Ishikawa (cell line): ENCODE results near the gene ERCC3.

Experiments
- CEBPB ChIP-seq: IDR thresholded peaks from 2 replicates; pipeline ENCODE4 v1.6.1; 2012
- CREB1 ChIP-seq: IDR thresholded peaks from 2 replicates; pipeline ENCODE4 v1.6.1; 2012; ENCODE audit warnings: low read depth
- EGR1 ChIP-seq: IDR thresholded peaks from 2 replicates; pipeline ENCODE4 v1.6.1; 2012
- EP300 ChIP-seq: IDR thresholded peaks from 2 replicates; pipeline ENCODE4 v1.6.1; 2012; ENCODE audit warnings: borderline replicate concordance
- FOXM1 ChIP-seq: IDR thresholded peaks from 2 replicates; pipeline ENCODE4 v1.6.1; 2012; ENCODE audit warnings: low read depth, borderline replicate concordance
- NFIC ChIP-seq: IDR thresholded peaks from 2 replicates; pipeline ENCODE4 v1.6.1; 2012
- RAD21 ChIP-seq: IDR thresholded peaks from 2 replicates; pipeline ENCODE4 v1.6.1; 2012; ENCODE audit warnings: low read depth
- TAF1 ChIP-seq: IDR thresholded peaks from 2 replicates; pipeline ENCODE4 v1.6.1; 2012; ENCODE audit warnings: low read depth, mild to moderate bottlenecking
- TCF12 ChIP-seq: IDR thresholded peaks from 2 replicates; pipeline ENCODE4 v1.6.1; 2012; ENCODE audit warnings: low read depth
- TEAD4 ChIP-seq: IDR thresholded peaks from 2 replicates; pipeline ENCODE4 v1.6.1; 2012
- YY1 ChIP-seq: IDR thresholded peaks from 2 replicates; pipeline ENCODE4 v1.6.1; 2012; ENCODE audit warnings: low read depth
- ZBTB7A ChIP-seq: IDR thresholded peaks from 2 replicates; pipeline ENCODE4 v1.6.1; 2012; ENCODE audit warnings: low read depth
- TF ChIP-seq, protein P1 (sequence below): IDR thresholded peaks from 2 replicates; pipeline ENCODE4 v1.6.1; 2012; ENCODE audit warnings: low read depth, mild to moderate bottlenecking
- TF ChIP-seq, protein P2 (sequence below): IDR thresholded peaks from 2 replicates; pipeline ENCODE4 v1.6.1; 2012
- TF ChIP-seq, protein P3 (sequence below): IDR thresholded peaks from 2 replicates; pipeline ENCODE4 v1.6.1; 2012

Gene ERCC3

DNA sequence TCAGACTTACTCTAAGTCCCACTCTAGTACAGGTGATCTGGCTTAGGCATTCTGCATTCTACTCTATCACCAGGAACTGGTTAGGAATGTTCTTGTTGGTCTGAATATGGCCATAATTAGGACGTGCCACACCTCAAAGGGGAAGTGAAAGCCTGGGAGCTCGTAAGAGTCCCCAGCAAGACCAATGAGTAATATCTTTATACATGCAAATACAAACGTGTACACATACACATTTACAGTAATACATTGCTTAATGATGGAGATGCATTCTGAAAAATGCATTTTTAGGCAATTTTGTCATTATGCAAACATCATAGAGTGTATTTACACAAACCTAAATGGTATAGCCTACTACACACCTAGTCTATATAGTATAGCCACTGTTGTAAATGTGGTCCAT lies 19.5 kb upstream of the ERCC3 start:
- no peak for TF ChIP-seq EP300
- TF ChIP-seq, protein P1, sequence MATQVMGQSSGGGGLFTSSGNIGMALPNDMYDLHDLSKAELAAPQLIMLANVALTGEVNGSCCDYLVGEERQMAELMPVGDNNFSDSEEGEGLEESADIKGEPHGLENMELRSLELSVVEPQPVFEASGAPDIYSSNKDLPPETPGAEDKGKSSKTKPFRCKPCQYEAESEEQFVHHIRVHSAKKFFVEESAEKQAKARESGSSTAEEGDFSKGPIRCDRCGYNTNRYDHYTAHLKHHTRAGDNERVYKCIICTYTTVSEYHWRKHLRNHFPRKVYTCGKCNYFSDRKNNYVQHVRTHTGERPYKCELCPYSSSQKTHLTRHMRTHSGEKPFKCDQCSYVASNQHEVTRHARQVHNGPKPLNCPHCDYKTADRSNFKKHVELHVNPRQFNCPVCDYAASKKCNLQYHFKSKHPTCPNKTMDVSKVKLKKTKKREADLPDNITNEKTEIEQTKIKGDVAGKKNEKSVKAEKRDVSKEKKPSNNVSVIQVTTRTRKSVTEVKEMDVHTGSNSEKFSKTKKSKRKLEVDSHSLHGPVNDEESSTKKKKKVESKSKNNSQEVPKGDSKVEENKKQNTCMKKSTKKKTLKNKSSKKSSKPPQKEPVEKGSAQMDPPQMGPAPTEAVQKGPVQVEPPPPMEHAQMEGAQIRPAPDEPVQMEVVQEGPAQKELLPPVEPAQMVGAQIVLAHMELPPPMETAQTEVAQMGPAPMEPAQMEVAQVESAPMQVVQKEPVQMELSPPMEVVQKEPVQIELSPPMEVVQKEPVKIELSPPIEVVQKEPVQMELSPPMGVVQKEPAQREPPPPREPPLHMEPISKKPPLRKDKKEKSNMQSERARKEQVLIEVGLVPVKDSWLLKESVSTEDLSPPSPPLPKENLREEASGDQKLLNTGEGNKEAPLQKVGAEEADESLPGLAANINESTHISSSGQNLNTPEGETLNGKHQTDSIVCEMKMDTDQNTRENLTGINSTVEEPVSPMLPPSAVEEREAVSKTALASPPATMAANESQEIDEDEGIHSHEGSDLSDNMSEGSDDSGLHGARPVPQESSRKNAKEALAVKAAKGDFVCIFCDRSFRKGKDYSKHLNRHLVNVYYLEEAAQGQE = no peak
- no peak for TF ChIP-seq RAD21

DNA sequence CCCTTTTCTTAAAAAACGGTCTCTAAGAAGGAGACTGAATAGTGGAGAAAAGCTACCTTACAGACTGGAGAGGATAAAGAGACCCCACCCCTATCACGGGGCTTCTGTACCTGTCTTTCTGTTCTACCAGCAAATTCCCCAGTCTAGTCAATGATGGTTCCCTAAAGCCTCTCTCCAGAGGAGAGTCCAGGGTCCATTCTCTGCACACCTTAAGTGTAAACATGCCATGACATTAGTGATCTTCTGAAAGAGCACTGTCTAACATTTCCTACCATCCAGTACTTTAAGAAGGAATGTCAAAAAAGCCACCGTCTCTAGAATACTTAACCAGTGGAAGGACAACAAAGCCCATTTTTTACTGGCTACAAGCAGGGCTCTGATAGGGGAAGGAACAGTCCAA lies 17.0 kb upstream of the ERCC3 start:
- TF ChIP-seq FOXM1 (no peak), ZBTB7A (no peak)

DNA sequence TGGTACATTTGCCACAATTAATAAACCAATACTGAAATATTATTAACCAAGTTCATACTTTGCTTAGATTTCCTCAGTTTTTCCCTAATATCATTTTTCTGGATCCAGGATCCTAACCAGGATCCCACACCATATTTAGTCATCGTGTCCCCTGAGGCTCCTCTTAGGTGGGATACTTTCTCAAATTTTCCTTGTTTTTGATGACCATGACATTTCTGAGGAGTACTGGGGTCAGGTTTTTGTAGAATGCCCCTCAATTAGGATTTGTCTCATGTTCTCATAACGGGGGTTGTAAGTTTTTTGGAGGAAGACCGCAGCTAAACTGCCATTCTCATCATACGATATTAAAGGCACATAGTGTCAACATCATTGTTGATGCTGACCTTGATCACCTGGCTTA lies 15.5 kb upstream of the ERCC3 start:
- TF ChIP-seq EGR1 = no peak
- no peak for TF ChIP-seq ZBTB7A
- TF ChIP-seq YY1 = no peak
- TF ChIP-seq CREB1 = no peak
- TF ChIP-seq, protein P2, sequence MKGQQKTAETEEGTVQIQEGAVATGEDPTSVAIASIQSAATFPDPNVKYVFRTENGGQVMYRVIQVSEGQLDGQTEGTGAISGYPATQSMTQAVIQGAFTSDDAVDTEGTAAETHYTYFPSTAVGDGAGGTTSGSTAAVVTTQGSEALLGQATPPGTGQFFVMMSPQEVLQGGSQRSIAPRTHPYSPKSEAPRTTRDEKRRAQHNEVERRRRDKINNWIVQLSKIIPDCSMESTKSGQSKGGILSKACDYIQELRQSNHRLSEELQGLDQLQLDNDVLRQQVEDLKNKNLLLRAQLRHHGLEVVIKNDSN = no peak
- TF ChIP-seq RAD21 = no peak
- TF ChIP-seq TAF1 = no peak
- TF ChIP-seq FOXM1 = no peak
- TF ChIP-seq, protein P1 = no peak
- TF ChIP-seq TCF12 = no peak
- no peak for TF ChIP-seq NFIC
- TF ChIP-seq EP300 = no peak
- TF ChIP-seq, protein P3, sequence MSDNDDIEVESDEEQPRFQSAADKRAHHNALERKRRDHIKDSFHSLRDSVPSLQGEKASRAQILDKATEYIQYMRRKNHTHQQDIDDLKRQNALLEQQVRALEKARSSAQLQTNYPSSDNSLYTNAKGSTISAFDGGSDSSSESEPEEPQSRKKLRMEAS = no peak
- no peak for TF ChIP-seq TEAD4
- TF ChIP-seq CEBPB = no peak

DNA sequence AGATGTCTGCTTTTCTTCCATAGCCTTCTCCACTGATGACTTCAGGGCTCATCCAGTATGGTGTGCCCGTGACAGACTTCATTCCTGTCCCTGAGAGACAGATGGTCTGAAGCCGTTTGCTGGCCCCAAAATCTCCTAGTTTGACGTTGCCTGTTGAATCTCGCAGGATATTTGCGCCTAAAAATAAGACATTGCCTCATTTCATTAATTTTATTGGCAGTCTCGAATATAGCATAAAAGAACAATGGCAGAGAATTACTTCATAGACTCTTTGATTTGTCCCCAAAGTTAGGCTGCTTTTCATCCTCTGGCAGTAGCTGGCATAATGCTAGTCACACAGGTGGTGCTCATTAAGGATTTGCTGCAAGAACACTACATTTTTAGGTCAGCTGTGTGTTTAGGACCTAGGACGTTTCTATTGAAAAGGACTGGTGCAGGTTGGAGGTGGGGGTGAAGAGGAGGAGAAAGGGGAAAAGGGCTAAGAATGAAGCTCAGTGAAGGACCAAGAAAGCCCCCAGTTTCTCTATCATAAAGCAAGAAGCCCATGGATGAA lies 14.7 kb upstream of the ERCC3 start:
- TF ChIP-seq CREB1 = no peak
- TF ChIP-seq NFIC = no peak
- TF ChIP-seq, protein P1 = no peak
- no peak for TF ChIP-seq YY1

DNA sequence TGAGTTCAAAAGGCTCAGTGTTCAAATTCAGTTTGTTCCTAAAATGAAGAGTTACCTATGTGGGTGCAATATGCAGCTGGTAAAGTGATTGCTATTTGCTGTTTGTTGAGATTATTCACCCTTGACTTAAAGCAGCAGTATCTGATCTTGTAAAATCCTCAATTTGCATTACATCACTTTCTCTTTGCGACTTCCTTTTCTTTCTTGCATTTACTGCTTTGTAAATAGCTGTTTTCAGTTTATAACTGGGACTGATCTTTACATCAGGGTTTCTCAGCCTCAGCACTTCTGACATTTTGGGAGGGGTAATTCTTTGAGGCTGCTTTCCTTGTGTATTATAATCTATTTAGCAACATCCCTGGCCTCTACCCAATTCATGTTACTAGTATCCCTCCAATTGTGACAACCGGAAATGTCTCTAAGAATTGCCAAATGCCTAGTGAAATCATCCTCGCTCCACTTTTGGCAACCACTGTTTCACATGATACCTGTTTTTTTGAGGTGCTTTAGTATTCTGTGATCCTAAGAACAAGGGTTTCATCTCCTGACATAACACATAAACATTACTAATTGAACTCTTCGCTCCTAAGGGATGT lies 12.1 kb upstream of the ERCC3 start:
- TF ChIP-seq, protein P1 = no peak
- TF ChIP-seq EGR1 (no peak), YY1 (no peak), EP300 (no peak), TAF1 (no peak), CEBPB (no peak), CREB1 (no peak), TEAD4 (no peak), FOXM1 (no peak), TCF12 (no peak), RAD21 (no peak), ZBTB7A (no peak), NFIC (no peak)
- TF ChIP-seq, protein P3 = no peak
- TF ChIP-seq, protein P2 = no peak
